Rectal smooth muscle tissue (tissue), 1 donor: ENCODE data around the gene TBC1D2B.

Experiments used
- H3K27ac ChIP-seq: one replicate; pipeline ENCODE4 v1.7.0; 2013; ENCODE audit warnings: low read depth, low read length, inconsistent platforms
- H3K27me3 ChIP-seq: one replicate; pipeline ENCODE4 v1.7.0; 2013; ENCODE audit warnings: low read length; ENCODE audit not compliant: control insufficient read depth, insufficient read depth
- H3K36me3 ChIP-seq: one replicate; pipeline ENCODE4 v1.7.0; 2013; ENCODE audit warnings: low read length; ENCODE audit not compliant: control insufficient read depth, insufficient read depth
- H3K4me1 ChIP-seq: one replicate; pipeline ENCODE4 v1.7.0; 2013; ENCODE audit warnings: low read length; ENCODE audit not compliant: control insufficient read depth, insufficient read depth
- H3K4me3 ChIP-seq: one replicate; pipeline ENCODE4 v1.7.0; 2013; ENCODE audit warnings: low read length
- H3K9ac ChIP-seq: one replicate; pipeline ENCODE4 v1.7.0; 2013; ENCODE audit warnings: low read length

Gene TBC1D2B

DNA sequence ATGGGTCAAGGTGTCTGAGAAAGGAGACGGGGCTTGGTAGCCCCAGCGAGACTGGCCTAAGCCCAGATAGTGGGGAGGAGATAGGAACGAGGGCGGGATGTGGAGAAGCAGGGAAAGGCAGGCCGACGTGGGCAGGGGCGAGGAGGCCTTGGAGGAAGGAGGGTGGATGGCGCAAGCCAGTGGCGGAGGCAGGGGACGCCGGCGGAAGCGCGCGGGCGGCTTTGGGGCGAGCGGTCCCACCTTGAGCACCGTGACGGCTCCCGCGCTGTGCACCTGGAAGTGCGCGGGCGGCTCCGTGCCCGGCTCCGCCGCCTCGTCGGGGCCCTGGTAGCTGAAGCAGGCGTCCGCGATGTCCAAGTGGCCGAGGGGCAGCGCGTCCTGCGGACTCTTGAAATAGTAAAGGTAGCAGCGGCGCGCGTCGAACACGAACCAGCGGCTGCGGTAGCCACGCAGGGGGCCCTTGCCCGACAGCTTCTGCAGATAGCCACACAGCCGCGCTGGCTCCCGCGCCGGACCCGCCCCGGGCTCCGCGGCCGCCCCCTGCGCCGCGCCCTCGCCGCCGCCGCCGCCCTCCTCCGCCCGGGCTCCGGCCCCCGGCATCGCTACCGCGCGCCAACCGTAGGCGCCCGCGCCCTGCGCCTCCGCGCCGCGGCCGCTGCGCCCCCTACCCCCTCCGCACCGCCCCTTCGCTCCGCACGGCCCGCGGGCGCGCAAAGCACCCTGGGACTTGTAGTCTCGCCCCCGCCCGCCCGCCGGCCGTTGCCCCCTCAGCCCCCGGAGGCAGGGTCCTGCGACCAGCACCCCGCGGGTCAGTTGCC lies at the start of gene TBC1D2B:
Gene TBC1D2B (minus strand): TSS at position 659 of the 818 bp plus-strand sequence. CDS start 59 bp downstream, at position 600.
- peak within 1 kb of the TSS; percentile 84 for H3K4me3 ChIP-seq
- no peaks in the 10 kb centered on the region for H3K27me3 ChIP-seq
- peaks cover 6% of the 10 kb centered on the region for H3K4me1 ChIP-seq
- peak within 1 kb of the TSS; percentile 84 for H3K27ac ChIP-seq
- peak within 1 kb of the TSS; percentile 66 for H3K9ac ChIP-seq
- H3K36me3 ChIP-seq: no peaks in the 10 kb centered on the region

- Histone ChIP-seq H3K9ac (no peak overlapping the region), H3K4me1 (no peaks in the 10 kb centered on the region), H3K27me3 (no peaks in the 10 kb centered on the region), H3K4me3 (no peak overlapping the region), H3K36me3 (no peaks in the 10 kb centered on the region), H3K27ac (no peak overlapping the region)
These were observed 47.8 kb upstream of the TBC1D2B start for GRCh38 chr15:78125267-78125666.

GRCh38 chr15:78120523-78120922 lies 43.0 kb upstream of the TBC1D2B start:
- Histone ChIP-seq H3K36me3 (no peaks in the 10 kb centered on the region), H3K9ac (no peak overlapping the region), H3K4me1 (no peaks in the 10 kb centered on the region), H3K27me3 (no peaks in the 10 kb centered on the region), H3K27ac (no peak overlapping the region), H3K4me3 (no peak overlapping the region)

DNA sequence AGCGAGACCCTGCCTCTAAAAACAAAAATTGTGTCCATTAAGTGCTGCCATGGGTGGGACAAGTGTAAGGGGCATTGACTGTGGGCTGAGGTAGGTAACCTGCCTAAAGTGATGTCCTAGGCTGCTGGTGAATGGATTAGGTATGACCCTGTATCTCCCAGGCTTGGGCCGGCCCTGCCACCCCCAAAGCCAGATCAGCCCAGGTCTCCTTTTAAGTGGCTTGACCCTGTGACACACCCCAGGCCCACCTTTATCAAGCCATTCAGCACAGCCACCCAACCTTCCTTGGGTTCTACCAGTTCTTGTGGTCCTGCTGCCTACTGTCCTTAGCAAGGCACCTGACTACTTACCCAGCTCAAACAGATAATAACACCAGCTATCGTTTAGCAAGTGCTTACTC lies 35.0 kb upstream of the TBC1D2B start:
- H3K27ac ChIP-seq: no peak overlapping the region
- no peaks in the 10 kb centered on the region for H3K36me3 ChIP-seq
- no peaks in the 10 kb centered on the region for H3K27me3 ChIP-seq
- no peak overlapping the region for H3K9ac ChIP-seq
- no peaks in the 10 kb centered on the region for H3K4me1 ChIP-seq
- H3K4me3 ChIP-seq: no peak overlapping the region

DNA sequence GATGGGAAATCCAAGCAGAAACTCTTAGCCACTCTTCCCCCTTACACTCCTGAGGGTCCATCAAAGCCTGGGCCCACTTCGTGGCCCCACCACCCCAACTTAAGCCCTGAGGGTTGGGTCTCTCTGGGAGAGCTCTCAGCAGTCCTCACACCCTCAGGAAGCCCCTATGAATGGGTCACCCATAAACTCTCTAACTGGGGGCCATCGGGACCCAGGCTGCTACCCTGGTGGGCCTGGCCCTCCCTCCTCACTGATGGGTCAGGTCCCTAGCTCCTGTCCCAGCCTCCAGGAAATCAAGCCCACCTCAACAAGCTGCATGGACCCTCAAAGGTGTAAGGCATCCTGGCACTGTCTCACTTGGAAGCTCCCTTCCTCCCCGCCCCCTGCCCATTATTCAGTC lies 34.3 kb upstream of the TBC1D2B start:
- Histone ChIP-seq H3K4me3 (no peak overlapping the region), H3K27ac (no peak overlapping the region), H3K36me3 (no peaks in the 10 kb centered on the region), H3K27me3 (no peaks in the 10 kb centered on the region), H3K9ac (no peak overlapping the region), H3K4me1 (no peaks in the 10 kb centered on the region)

GRCh38 chr15:78110916-78111475 lies 33.5 kb upstream of the TBC1D2B start:
- no peak overlapping the region for H3K4me3 ChIP-seq
- H3K36me3 ChIP-seq: no peaks in the 10 kb centered on the region
- no peak overlapping the region for H3K9ac ChIP-seq
- H3K27ac ChIP-seq: no peak overlapping the region
- H3K4me1 ChIP-seq: no peaks in the 10 kb centered on the region
- no peaks in the 10 kb centered on the region for H3K27me3 ChIP-seq

- H3K27me3 ChIP-seq: no peaks in the 10 kb centered on the region
- no peak overlapping the region for H3K27ac ChIP-seq
- H3K36me3 ChIP-seq: no peaks in the 10 kb centered on the region
- no peak overlapping the region for H3K4me3 ChIP-seq
- no peak overlapping the region for H3K9ac ChIP-seq
- H3K4me1 ChIP-seq: no peaks in the 10 kb centered on the region
These were observed 32.6 kb upstream of the TBC1D2B start for GRCh38 chr15:78110096-78110495.

- H3K27me3 ChIP-seq: no peaks in the 10 kb centered on the region
- H3K27ac ChIP-seq: no peak overlapping the region
- H3K36me3 ChIP-seq: no peaks in the 10 kb centered on the region
- H3K9ac ChIP-seq: no peak overlapping the region
- H3K4me3 ChIP-seq: no peak overlapping the region
- H3K4me1 ChIP-seq: no peaks in the 10 kb centered on the region
These were observed 31.6 kb upstream of the TBC1D2B start for GRCh38 chr15:78109156-78109555.

GRCh38 chr15:78108300-78109084 lies 31.0 kb upstream of the TBC1D2B start:
- Histone ChIP-seq H3K4me1 (no peaks in the 10 kb centered on the region), H3K4me3 (no peak overlapping the region), H3K27ac (no peak overlapping the region), H3K27me3 (no peaks in the 10 kb centered on the region), H3K36me3 (no peaks in the 10 kb centered on the region), H3K9ac (no peak overlapping the region)

- Histone ChIP-seq H3K27ac (no peak overlapping the region), H3K4me1 (no peaks in the 10 kb centered on the region), H3K27me3 (no peaks in the 10 kb centered on the region), H3K4me3 (no peak overlapping the region), H3K9ac (no peak overlapping the region), H3K36me3 (no peaks in the 10 kb centered on the region)
These were observed 30.0 kb upstream of the TBC1D2B start for GRCh38 chr15:78107471-78107870.

DNA sequence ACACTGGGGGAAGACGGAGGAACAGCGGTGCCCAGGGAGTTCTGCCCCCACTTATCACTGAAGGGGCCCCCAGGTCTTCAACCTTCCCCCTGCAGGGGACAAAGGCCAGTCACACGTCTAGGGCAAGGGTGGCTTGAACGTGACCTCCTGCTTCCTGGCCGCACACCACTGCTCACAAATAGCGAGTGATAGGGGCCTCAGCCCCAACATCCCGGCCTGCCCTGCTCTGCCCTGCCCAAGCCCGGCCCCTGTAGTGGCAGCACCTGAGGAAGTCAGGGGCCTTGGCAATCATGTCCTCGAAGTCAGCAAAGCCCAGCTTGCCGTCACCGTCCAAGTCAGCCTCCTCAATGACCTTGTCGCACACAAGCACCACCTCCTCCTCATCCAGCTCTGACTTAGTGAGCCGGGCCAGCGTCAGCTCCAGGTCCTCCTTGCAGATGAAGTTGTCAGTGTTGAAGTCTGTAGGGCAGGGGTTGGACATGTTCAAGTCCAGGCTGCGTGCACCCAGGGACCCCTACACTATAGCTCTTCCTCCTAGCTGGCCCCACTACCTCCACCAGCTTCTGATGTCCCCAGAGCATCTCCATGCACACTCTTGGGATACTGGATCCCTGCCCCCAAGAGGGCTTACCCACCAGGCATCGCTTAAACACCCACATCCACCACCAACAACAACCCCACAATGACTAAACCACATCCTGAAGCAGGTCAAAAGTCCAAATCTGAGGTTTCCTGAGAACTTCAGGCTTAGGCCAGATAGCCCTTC lies 28.1 kb upstream of the TBC1D2B start:
- H3K9ac ChIP-seq: no peak overlapping the region
- H3K4me1 ChIP-seq: no peaks in the 10 kb centered on the region
- no peaks in the 10 kb centered on the region for H3K27me3 ChIP-seq
- H3K36me3 ChIP-seq: no peaks in the 10 kb centered on the region
- no peak overlapping the region for H3K27ac ChIP-seq
- H3K4me3 ChIP-seq: no peak overlapping the region
